ENCODE measurements around the gene DDN.

DDN gene

GRCh38 chr12:48981757-48982157 is 17.4 kb downstream of the DDN start:
- no peak for DNase-seq (ENCODE audit: low read depth)

DNA sequence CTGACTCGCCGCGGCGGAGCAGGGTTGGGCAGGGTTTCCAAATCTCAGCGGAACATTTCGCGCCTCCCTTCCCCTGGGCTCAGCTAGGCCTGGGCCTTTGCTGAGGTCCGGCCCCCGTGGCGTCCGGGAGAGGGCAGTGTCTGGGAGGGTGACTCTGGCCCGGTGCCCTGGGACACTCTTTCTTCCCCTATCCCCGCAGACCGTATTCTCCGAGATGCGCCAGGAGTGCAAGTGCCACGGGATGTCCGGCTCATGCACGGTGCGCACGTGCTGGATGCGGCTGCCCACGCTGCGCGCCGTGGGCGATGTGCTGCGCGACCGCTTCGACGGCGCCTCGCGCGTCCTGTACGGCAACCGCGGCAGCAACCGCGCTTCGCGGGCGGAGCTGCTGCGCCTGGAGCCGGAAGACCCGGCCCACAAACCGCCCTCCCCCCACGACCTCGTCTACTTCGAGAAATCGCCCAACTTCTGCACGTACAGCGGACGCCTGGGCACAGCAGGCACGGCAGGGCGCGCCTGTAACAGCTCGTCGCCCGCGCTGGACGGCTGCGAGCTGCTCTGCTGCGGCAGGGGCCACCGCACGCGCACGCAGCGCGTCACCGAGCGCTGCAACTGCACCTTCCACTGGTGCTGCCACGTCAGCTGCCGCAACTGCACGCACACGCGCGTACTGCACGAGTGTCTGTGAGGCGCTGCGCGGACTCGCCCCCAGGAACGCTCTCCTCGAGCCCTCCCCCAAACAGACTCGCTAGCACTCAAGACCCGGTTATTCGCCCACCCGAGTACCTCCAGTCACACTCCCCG is 18.0 kb downstream of the DDN start:
- no peak for DNase-seq (ENCODE audit: low read depth)

- DNase-seq (ENCODE audit: low read depth), result no peak
These were observed 18.7 kb downstream of the DDN start for GRCh38 chr12:48980389-48980952.

- DNase-seq (ENCODE audit: low read depth), result no peak
These were observed 19.4 kb downstream of the DDN start for GRCh38 chr12:48979602-48980388.

GRCh38 chr12:48978741-48979601 is 20.2 kb downstream of the DDN start:
- DNase-seq (ENCODE audit: low read depth), result no peak

DNA sequence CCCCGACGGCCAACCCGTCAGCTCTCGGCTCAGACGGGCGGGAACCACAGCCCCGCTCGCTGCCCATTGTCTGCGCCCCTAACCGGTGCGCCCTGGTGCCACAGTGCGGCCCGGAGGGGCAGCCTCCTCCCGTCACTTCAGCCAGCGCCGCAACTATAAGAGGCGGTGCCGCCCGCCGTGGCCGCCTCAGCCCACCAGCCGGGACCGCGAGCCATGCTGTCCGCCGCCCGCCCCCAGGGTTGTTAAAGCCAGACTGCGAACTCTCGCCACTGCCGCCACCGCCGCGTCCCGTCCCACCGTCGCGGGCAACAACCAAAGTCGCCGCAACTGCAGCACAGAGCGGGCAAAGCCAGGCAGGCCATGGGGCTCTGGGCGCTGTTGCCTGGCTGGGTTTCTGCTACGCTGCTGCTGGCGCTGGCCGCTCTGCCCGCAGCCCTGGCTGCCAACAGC is 20.9 kb downstream of the DDN start, which contains the start of gene WNT1:
WNT1 (plus strand) TSS at position 32 of the 450 bp plus-strand sequence; CDS start at position 361, 329 bp downstream.
- no peak for DNase-seq (ENCODE audit: low read depth)

- DNase-seq (ENCODE audit: low read depth), result peak; percentile 58
These were observed 21.6 kb downstream of the DDN start for GRCh38 chr12:48977290-48978281.

DNA sequence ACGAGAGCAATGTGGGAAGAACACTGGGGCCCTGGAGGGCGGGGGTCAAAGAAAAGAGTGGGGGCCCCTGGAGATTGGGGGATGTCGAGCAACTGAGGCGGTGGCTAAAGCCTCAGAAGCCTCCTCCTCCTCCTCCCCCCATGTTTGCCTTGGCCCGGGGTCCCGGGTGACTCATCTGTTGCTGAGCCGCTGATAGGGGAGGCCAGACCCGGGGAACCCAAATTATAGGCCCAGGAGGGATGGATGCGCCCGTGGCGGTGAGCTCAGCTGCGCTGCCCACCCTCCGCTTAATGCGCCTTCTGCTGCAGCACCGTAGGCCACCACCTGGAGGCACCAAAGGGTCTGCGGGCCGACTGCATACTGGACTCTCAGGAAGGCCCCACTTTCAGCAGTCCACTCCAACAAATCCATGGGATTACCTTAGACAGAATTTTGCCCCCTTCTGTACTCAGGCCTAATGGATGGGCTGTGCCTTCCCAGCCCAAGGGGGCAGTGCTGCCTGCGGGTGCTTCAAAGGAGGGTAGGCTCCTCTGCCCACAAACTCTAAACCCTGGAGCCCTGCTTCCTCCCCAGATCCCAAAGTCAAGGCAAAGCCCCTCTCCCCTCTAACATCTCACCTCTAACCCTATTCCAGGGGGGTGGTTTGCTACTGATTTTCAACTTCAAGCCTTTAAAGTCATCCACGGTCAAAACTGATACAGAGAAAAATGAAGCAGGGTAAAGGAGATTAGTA is 25.1 kb downstream of the DDN start:
- no peak for DNase-seq (ENCODE audit: low read depth)

GRCh38 chr12:48973531-48973930 is 25.6 kb downstream of the DDN start:
- DNase-seq (ENCODE audit: low read depth), result no peak

DNA sequence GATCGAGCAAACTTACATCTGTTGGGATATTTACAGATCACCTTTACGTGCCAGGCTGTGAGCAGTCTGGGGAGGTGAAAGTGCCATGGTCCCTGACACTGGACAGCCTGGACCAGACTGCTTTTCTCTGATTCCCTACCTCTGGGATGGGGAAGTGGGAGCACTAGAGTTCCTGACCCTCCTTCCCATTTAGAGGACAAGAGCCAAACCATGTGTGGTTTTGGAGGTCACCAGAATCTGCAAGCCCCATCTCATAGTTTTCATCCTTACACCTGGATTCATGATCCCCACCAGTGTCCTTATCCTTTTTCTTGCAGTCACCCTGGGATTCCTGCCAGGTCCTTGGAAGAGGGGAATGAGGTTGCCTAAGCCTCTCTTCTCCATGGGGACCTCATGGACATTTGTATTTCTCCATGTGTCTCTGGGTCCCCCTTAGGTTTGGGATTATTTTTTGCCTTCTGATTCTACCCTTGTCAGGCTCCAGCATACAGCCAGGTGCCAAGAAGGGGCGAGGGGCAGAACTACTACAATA is 26.2 kb downstream of the DDN start:
- no peak for DNase-seq (ENCODE audit: low read depth)

DNA sequence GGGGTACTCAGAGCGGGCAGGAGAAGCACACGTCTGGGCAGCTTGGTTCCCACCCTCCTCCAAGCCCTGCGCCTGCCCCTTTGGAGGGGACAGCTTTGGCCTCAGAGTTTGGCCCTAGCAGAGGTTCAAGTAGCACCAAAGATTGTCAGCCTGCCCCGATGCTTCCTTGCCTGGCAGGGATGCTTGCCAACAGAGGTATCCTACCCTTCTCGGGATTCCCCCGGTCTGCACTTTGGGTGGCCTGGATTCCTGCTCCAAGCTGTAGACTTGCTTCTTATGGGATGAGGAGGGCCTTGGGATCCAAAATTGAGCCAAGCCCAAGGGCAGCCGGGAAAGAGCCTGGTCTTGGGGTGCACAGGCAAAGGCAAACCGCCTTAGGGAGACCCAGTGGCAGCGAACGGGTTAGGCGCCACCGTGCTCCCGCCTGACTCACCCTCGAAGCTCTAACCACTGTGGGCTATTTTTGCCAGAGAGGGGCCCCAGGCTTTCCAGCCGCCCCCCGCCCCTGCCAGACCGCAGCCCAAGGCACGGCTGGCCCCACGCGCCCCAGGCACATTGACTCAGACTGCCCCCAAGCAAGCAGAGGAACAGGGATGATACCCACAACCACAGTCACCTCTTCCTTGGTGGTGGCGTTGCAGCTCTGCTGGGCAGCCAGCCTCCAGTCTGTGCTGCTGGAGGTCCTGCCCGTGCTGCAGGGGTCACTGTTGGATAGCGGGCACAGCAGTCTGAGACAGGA is 26.8 kb downstream of the DDN start:
- no peak for DNase-seq (ENCODE audit: low read depth)

- no peak for DNase-seq (ENCODE audit: low read depth)
These were observed 28.4 kb downstream of the DDN start for GRCh38 chr12:48970702-48971334.

DNA sequence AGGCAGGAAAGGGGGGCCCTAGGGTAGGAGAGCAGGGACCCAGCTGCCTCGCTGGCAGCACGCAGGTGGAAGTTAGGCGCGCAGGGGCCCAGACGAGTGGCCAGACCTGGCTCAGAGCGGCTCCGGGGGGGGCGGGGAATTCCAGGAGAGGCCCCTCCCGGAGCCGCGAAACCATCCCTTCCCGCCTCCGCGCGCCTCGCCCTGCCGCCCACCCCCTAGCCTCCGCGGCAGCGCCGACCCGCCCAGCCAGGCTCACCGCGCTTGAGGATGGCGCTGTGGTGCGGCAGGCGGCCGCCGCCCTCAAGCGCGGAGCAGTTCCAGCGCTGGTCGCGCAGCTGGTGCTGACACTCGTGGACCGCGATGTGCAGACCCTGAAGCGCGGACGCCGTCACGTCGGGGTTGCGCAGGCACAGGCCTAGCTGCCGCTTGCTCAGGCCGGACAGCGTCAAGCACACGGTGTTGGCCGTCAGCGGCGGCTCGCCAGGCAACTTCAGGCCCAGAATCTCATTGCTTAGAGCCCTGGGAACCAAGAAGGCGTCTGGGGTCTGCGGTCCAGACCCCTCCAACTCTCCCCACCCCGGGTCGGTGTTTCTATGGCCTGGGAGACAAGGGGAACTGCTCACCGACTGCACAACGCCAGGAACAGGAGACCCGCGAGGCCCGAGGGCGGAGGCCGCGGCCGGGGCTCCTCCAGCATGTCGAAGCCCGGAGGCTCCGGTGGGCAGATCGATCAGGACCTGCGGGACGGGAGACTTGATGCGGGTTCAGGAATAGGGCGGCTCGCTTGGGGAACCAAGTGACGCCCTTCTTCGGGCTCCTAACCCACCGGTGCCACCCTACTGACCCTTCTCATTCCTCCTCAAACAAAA is 29.1 kb downstream of the DDN start:
- DNase-seq (ENCODE audit: low read depth), result no peak

GRCh38 chr12:48969160-48969771 is 29.9 kb downstream of the DDN start:
- DNase-seq (ENCODE audit: low read depth), result no peak

- no peak for DNase-seq (ENCODE audit: low read depth)
These were observed 30.7 kb downstream of the DDN start for GRCh38 chr12:48968467-48968866.

- no peak for DNase-seq (ENCODE audit: low read depth)
These were observed 31.2 kb downstream of the DDN start for GRCh38 chr12:48967991-48968390.
